GM18526 (cell line): ENCODE measurements around the gene BTBD18.

Experiments
- POLR2A ChIP-seq: IDR thresholded peaks from 3 replicates; pipeline ENCODE4 v1.6.1; 2011; ENCODE audit not compliant: insufficient read length; ENCODE audit errors: extremely low read depth

The BTBD18 gene, protein sequence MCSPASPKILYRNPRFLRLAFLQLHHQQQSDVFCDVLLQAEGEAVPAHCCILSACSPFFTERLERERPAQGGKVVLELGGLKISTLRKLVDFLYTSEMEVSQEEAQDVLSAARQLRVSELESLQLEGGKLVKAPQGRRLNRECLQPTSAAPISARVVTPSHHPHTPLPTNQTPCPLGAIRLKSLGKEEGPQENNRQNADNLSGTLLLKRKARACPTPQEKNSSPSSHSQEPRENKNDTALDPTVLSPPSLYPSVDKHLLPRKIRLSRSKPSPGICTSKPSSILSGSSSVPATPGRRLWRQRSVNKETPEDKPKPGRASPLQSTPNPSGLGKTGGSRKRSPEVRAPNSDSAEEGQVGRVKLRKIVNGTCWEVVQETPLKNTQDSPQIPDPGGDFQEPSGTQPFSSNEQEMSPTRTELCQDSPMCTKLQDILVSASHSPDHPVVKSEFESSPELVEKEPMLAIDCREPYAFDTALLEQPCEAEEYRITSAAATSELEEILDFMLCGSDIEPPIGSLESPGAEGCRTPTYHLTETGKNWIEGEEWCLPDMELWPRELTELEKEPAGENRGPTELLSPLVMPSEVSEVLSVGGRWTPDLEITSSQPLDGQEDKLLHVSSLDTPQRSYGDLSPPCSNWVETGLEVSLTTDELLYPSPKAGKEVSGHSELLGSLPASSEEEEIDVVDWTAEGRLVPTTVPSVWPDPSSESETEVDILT

DNA sequence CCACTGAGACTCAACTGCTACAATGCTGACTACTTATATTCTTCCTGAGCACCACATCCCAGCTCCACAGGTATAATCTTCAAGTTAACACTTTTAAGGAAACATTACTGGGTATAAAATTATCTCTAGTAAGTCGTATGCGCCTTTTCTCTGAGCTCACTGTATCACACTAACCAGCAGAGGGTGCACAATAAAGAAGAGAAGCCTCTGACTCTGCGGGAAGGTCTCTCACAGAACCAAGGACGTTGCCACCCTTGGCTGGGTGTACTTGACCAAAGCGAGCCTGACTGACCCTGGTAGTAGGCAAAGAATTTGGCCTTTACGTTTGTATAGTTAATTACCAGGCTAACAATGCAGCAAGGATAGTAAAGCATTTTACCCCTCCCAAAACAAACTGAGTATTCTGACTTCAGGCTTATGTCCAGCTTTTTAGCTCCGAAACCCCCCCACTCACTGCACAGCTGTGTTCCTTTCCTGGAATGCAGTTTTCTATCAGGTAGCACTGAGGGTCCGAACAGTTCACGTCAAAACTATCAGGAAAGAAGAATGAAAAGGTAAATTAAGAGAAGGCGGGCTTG, at the start of gene BTBD18:
Gene BTBD18 (minus strand): TSS at position 144 of the 578 bp plus-strand sequence. CDS start 631 bp downstream, outside the sequence.
- TF ChIP-seq POLR2A: no peak

DNA sequence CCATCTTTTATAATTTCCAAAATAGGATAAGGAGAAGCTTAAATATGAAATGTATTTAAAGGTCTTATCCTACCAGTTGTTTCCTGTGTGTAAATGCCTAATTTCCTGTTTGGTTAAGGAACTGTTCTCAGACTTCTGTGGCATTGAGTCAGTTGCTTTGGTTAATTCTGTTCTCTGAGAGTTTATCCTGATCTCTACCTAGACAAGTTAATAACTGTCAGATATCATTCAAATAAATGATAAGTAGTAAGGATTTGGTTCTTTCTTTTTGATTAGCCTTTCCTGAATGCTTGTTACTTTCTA, 49.5 kb upstream of the BTBD18 start:
- TF ChIP-seq POLR2A: no peak

DNA sequence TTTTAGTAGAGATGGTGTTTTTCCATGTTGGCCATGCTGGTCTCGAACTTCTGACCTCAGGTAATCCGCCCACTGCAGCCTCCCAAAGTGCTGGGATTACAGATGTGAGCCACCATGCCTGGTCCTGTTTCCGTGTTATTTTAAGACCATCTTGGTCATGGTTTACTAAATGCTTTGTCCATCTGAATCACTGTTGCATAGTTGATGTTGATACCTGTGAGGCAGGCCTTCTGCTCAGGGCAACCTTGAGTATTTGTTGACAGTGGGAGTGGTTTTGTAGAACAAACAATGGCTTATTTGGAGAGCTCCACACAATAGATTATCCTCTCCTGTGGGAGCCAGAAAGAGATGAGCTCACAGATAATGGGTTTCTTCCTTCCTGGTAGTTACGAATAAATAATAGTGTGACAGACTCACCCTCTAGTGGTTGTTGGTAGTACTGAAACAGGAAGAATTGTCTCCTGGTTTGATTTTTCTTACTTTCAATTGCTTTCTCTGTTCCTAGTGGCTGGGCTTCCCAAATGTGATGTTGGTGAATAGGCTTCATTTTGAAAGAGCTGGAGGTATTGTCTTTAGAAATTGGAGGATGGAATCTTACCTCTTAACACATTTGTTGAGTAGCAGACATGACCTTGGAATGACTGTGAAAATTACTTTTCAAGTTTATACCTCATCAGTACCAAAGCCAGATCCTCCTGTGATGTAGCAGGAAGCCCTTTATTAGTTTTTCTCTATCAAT, 49.0 kb upstream of the BTBD18 start:
- no peak for TF ChIP-seq POLR2A

DNA sequence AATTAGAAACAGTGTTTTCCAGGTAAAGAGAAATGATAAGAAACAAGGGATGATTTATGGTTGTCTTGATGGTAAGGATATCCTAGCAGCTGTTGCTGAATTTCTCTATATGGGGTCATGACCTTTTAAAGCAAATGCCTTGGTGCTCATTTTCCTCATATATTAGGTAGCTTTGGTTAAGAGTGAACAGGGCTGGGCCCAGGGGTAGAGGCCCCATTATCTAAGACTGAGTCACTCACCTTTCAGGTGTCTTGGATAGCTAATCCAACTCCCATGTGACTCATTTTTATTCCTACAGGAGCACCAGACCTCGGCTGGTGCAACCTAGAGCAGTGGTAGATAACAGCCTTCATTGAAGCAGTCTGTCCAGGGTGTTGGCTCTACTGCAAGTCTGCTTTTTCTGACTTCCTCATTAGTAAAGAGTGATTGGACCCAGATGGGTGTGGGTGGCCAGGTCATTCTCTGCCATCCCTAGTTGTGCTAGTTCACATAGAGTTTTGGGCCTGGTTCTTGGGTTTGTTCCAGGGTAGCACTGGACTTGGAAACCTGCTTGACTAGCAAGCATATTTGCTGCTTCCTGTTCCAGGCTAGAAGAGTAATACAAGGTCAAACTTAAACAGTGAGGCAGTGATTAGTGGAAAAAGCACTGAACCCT, 47.4 kb upstream of the BTBD18 start:
- no peak for TF ChIP-seq POLR2A

DNA sequence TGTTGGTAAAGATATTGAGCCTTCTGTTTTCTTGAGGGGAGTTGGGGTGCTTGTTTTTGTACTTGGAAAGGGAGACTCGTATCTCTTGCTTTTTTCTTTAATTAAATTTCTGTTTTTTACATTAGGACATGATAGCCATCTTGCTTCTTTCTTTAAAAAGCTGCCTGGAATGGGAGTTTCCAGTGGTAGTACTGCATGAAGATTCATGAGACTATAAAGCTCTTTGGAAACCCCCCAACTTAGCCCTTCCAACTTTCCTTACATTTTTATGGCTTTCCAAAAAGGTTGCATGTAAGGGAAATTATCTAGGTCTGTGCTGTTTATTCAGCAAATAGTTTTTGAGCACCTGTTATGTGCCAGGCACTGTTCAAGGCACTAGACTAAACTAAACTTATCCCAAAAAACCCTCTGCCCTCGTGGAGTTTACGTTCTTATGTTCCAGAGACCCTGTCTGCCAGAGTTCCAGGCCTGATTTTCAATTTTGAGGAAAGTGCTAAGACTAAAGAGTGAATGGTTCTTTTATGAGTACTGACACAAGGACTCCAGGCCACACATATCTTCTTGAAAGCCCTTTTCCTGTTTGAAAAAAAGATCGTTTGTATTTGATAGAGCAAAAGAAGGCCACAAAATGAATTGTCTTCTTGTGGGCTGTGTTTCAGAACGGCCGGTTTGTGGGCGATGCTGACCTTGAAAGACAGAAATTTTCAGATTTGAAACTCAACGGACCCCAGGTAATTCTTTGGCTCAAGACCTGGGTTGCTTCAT, 41.9 kb upstream of the BTBD18 start:
- TF ChIP-seq POLR2A: no peak

DNA sequence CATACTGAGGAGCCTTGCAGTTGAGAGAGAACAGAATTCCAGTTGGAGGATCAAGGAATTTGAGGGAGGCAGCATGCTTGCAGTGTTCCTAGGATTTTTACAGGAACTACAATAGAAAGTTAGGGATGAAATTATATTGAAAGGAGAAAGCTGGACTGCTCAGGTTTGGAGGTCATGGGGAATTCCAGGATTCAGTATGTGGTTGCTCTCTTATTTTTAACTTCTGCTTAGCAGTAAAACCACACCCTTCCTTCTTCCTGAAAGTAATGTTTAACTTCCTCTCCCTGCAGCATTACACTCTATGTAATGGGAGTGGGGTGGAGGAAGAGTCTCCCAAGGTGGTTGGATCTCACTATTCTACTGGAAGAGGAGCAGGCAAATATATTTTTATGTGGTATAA, 41.3 kb upstream of the BTBD18 start:
- no peak for TF ChIP-seq POLR2A

DNA sequence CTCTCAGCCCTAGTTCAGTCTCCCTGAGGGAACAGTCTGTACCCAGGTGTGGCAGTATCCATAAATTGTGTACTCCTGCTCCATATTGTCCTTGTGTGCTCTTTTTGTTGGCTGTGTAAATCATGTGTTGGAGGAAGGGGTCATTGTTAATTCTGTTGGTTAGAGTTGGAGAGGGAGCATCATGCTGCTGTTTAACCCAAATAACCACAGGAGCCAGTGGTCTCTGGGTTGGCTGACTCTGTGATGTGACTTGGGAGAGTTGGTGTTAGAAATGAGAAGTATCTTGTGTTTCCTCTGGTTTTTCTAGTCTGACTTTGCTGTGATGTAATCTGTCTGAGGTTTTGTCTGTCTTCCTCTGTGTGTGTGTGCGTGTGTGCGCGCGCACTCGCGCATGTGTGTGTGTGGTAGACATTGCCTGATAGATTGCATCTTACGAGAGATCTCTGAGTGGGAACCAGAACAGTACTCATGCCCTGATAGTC, 40.5 kb upstream of the BTBD18 start:
- peak; percentile 46 for TF ChIP-seq POLR2A

DNA sequence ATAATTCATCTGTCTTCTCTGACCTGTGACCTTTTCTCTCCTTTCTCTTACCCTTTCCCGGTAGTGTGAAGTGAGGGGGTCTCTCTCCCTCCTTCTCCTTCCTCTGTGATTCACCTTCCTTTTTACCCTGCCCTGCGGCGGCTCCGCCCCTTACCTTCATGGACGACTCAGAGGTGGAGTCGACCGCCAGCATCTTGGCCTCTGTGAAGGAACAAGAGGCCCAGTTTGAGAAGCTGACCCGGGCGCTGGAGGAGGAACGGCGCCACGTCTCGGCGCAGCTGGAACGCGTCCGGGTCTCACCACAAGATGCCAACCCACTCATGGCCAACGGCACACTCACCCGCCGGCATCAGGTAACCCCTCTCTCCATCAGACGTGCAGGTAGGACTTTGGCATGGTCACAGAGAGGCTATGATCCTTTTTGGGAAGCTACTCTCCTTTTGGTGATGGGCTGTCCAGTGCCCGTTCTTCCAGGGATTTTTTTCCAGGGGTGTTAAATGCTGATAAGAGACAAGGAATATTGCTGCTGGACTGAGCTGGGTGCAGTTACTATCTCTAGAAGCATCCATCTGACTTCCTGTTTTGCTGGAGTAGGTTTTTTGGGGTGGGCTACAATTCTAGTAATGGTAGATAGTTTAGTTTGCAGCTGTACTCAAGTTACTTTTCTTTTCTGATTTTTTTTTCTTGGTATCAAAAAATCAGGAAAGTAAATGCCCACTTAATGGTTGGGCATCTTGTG, 39.9 kb upstream of the BTBD18 start:
- no peak for TF ChIP-seq POLR2A

DNA sequence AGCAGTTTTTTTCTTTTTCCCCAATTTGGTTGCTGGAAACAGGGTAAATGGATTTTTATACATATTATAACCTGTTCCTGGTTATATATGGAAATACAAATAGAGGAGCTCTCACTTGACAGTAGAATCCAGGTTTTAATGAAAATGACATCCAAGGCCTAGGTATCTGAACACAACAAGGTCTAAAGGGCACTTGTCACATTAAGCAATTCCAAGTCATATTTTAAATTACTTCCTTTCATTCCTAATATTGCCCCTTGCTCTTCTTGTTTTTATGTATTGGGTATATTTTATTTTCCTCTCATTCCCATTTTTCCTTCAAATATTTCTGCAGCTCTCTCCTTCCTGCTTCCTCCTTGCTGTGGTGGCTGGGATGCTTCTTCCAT, 37.1 kb upstream of the BTBD18 start:
- no peak for TF ChIP-seq POLR2A

DNA sequence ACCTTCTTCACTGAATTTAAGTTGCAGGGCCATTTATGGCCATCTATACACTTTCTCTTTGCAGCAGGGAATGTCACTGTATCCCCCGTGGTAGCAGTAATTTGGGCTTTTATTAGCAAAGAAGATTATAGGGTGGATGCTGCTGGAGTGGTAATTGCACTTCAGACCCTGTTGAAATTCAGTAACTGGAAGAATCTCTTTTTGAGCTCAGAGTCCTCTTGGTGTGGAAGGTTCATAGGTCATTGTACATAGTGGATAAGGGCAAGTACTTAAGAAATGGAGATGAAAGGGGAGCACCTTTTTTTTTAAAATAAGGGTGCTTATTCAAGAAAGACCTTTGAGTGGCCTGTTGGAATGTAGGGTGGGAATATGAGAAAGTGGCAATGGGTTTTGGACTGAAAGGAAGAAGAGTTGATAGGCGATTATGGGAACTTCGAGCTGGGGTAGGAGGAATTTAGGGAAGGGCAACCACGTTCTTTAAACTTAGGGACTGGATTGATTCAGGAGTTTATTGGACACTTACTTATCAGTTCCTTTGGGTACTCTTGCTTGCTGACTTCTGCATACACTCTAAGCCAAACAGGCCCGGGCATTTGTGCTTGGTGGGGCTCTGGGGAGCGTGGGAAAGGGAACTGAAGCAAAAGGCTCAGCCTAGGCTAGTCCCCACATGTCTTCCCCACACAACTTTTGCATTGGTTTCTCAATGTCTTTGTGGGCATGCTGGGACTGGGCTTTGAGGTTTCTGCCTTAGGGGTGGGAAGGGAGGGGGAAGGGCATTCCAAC, 36.5 kb upstream of the BTBD18 start:
- no peak for TF ChIP-seq POLR2A

DNA sequence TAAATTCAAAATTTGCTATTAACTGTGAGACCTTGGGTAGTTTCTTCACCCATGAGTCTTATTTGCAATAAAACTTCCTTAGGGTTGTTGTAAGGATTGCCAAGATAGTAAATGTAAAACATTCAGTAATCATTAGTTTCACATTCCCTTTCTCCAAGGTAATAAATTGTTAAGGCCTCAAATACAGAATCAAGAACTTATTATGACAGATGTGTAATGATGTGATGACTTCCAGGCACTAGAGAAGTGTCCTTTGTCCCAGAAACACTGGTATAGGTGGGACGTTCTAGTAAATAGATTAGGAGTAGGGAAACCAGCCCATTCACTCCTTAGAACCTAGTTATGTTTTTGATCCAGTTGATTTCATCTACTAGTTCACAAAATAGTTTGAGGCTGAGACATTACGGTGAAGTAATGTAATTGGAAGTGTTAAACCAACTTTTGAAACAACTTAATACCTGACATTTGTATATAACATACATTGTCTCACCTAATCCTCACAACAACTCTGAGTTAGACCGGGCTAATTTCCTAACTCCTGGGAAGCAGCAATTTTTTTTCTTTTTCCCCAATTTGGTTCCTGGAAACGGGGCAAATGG, 35.5 kb upstream of the BTBD18 start:
- no peak for TF ChIP-seq POLR2A

DNA sequence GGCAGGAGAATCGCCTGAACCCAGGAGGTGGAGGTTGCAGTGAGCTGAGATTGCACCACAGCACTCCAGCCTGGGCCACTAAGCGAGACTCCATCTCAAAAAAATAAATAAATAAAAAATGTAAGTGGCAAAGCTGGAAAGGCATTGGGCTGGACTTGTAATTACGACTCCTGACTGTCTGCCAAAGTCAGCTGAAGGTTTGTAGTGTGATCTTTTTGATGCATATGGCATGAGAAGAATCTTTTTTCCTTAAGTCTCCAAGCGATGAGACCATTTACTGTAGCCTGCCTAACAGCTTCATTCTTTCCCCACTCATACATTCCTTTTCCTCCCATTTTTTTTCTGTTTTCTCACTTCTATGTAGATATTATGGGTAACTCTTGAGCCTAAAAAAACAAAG, 34.8 kb upstream of the BTBD18 start:
- no peak for TF ChIP-seq POLR2A
